CD4-positive, alpha-beta T cell (primary cell): ENCODE data around the gene UBAC2. TPM values are rescaled to one million over a fixed set of nuclear protein-coding genes. Genes with fewer than 3 reads are reported as not detected.

ENCODE experiments used
- ATAC-seq: fragments of 200-7000 bp; cut with Tn5 transposase; one replicate; pipeline ENCODE4 v1.10.0; 2022; ENCODE audit warnings: mild to moderate bottlenecking; ENCODE audit not compliant: poor library complexity
- CTCF ChIA-PET: fragments of 350-600 bp; sonication (Branson Sonifier 250); formaldehyde crosslinking; loops from one replicate; lab custom pipeline; 2021; ENCODE audit warnings: antibody characterized with exemption, inconsistent platforms; lab: Charles Lee
- POLR2A ChIA-PET: fragments of 350-600 bp; sonication (Branson Sonifier 250); formaldehyde crosslinking; loops from one replicate; lab custom pipeline; 2021; ENCODE audit warnings: antibody characterized with exemption, inconsistent platforms; lab: Charles Lee
- DNase-seq, 14 experiments: peaks; one replicate each; pipeline ENCODE4 v3.0.0-alpha.2; 2013 to 2020; ENCODE audit warnings: mixed read lengths in 2 of 14
- H3K27ac ChIP-seq, 2 donors: one replicate each; pipeline versions ENCODE4 v1.5.1 to v1.7.0; 2013; ENCODE audit warnings: low read length in 2 of 2, low read depth in 1 of 2, mild to moderate bottlenecking in 1 of 2
- H3K27me3 ChIP-seq, 2 experiments: 1 replicate in 1 of 2; 2 replicates in 1 of 2; pipeline versions ENCODE4 v1.6.1 to v1.7.0; 2013; ENCODE audit warnings: low read length in 2 of 2, control low read depth in 1 of 2, mild to moderate bottlenecking in 1 of 2, moderate library complexity in 1 of 2; ENCODE audit not compliant: insufficient read depth in 2 of 2, control insufficient read depth in 1 of 2
- H3K36me3 ChIP-seq: one replicate; pipeline ENCODE4 v1.6.1; 2013; ENCODE audit warnings: low read length, control low read depth; ENCODE audit not compliant: insufficient read depth
- H3K4me1 ChIP-seq: one replicate; pipeline ENCODE4 v1.6.1; 2013; ENCODE audit warnings: low read length, control low read depth; ENCODE audit not compliant: insufficient read depth
- H3K4me3 ChIP-seq: one replicate; pipeline ENCODE4 v1.5.1; 2013; ENCODE audit warnings: mild to moderate bottlenecking, low read length, moderate library complexity
- H3K9me3 ChIP-seq, 2 experiments: 1 replicate in 1 of 2; 2 replicates in 1 of 2; pipeline versions ENCODE4 v1.6.1 to v1.7.0; 2013; ENCODE audit warnings: low read length in 2 of 2, mild to moderate bottlenecking in 2 of 2, control low read depth in 1 of 2, moderate library complexity in 1 of 2; ENCODE audit not compliant: control insufficient read depth in 1 of 2, insufficient read depth in 1 of 2
- H3K27ac Mint-ChIP-seq: one replicate; pipeline ENCODE4 v1.8.0; 2020; ENCODE audit warnings: mixed read lengths
- H3K27me3 Mint-ChIP-seq: one replicate; pipeline ENCODE4 v1.8.0; 2021; ENCODE audit warnings: mixed read lengths
- H3K36me3 Mint-ChIP-seq: one replicate; pipeline ENCODE4 v1.8.0; 2021; ENCODE audit warnings: low read depth, mixed read lengths
- H3K4me1 Mint-ChIP-seq: one replicate; pipeline ENCODE4 v1.8.0; 2021; ENCODE audit warnings: low read depth, mixed read lengths
- H3K4me3 Mint-ChIP-seq: one replicate; pipeline ENCODE4 v1.8.0; 2020; ENCODE audit warnings: mild to moderate bottlenecking, mixed read lengths
- H3K9me3 Mint-ChIP-seq: one replicate; pipeline ENCODE4 v1.8.0; 2020; ENCODE audit warnings: mixed read lengths
- CTCF ChIP-seq: fragments of 200-600 bp; IDR thresholded peaks from one replicate; pipeline ENCODE4 v1.8.0; 2022; ENCODE audit warnings: antibody characterized with exemption, mild to moderate bottlenecking
- intact Hi-C, 2 experiments: fragments of 100-400 bp; cut with DNase I in 1 of 2; cut with micrococcal nuclease in 1 of 2; formaldehyde crosslinking; loops; one replicate each; pipeline versions ENCODE4 v1.15.1 to v1.9.0; 2023 to 2025; cut with DNase I, micrococcal nuclease
- total RNA-seq, 174 experiments: library from RNA in 2 of 174; stranded (reverse) in 2 of 174; gene quantifications; one replicate each; pipeline ENCODE4 v1.2.3 and lab custom pipeline; 2021 to 2026

UBAC2 gene
- total RNA-seq, 2 experiments from 2014 or later = 59.8 to 67.4 TPM

DNA sequence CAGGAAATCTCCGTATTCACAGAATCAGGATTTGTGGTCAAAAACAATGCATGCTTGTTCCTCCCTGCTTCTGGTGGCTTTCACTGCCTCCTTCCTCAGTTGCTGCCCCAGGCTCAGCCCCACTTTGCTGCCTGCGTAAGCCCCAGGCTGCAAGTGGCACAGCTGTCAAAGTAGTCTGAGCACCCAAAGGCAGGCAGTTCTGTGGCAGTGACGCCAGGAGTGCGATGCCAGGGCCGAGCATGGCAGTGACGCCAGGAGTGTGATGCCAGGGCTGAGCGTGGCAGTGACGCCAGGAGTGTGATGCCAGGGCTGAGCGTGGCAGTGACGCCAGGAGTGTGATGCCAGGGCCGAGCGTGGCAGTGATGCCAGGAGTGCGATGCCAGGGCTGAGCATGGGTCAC, 183.8 kb downstream of the UBAC2 start:
- Mint-ChIP-seq H3K27ac (peak overlapping the region; percentile 88), H3K27me3 (no peaks in the 10 kb centered on the region), H3K4me3 (peak overlapping the region; percentile 76), H3K4me1 (peaks cover 88% of the 10 kb centered on the region), H3K9me3 (no peaks in the 10 kb centered on the region), H3K36me3 (peaks cover 25% of the 10 kb centered on the region)
- POLR2A ChIA-PET = interaction anchor here (0.7 to 6.7 kb wide), 14 partner anchors 12 to 114 kb away, joined by 3 to 76 read pairs (median 5); partner anchors contain the start of gene GPR183
- H3K9me3 ChIP-seq = no peaks in the 10 kb centered on the region
- H3K27me3 ChIP-seq = no peaks in the 10 kb centered on the region
- ATAC-seq (peak; percentile 75), DNase-seq (peak; percentile 39 to 86 (median 55))
- TF ChIP-seq CTCF = no peak
- H3K4me1 ChIP-seq = peaks cover 92% of the 10 kb centered on the region
- peaks cover 18% of the 10 kb centered on the region for H3K36me3 ChIP-seq
- intact Hi-C loops = loop anchor here (1.0 to 10.0 kb wide), 6 partner anchors 28 to 167 kb away; partner anchors contain the start of genes GPR183 (in 1 of the 2) and TM9SF2 (in 1 of the 2)
- H3K4me3 ChIP-seq = no peak overlapping the region
- CTCF ChIA-PET = interaction anchor here (0.8 to 1.7 kb wide), 4 partner anchors 9 to 115 kb away, joined by 3 to 12 read pairs (median 6); no protein-coding TSS in a partner anchor
- H3K27ac ChIP-seq = peak overlapping the region; percentile 74 to 87

DNA sequence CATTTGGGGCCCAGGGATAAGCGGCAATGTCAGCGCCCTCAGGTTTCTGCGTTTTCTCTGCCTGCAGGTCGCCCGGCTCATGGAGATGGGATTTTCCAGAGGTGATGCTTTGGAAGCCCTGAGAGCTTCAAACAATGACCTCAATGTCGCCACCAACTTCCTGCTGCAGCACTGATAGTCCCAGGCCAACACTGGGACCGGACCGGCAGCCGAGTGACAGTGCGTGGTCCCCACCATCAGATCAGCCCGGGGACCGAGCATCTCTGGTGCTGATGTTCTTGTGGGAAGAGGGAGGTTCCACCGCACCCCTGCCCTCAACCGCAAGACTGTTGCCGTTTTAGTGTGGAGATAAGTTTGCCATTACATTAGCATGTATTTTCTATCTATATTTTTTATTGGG, 184.5 kb downstream of the UBAC2 start:
- ATAC-seq = no peak
- TF ChIP-seq CTCF = no peak
- peaks cover 87% of the 10 kb centered on the region for H3K4me1 ChIP-seq
- DNase-seq = peak in 2 of 14 experiments; percentile 11 to 35
- intact Hi-C loops = loop anchor here (2.0 to 10.0 kb wide), 5 partner anchors 37 to 208 kb away; partner anchors contain the start of genes GPR183 (in 1 of the 2) and TM9SF2 (in 1 of the 2)
- no peak overlapping the region for H3K4me3 Mint-ChIP-seq
- no peaks in the 10 kb centered on the region for H3K27me3 Mint-ChIP-seq
- H3K27ac Mint-ChIP-seq = peak overlapping the region; percentile 88
- POLR2A ChIA-PET = interaction anchor here (1.1 to 6.7 kb wide), 5 partner anchors 18 to 115 kb away, joined by 3 to 76 read pairs (median 35); partner anchors contain the start of gene GPR183
- peaks cover 20% of the 10 kb centered on the region for H3K36me3 ChIP-seq
- no peak overlapping the region for H3K4me3 ChIP-seq
- no peaks in the 10 kb centered on the region for H3K27me3 ChIP-seq
- H3K9me3 ChIP-seq = no peaks in the 10 kb centered on the region
- CTCF ChIA-PET = interaction anchor here (0.9 to 5.9 kb wide), 2 partner anchors 51 to 115 kb away, joined by 3 to 77 read pairs; no protein-coding TSS in a partner anchor
- peak overlapping the region; percentile 46 to 57 for H3K27ac ChIP-seq
- H3K4me1 Mint-ChIP-seq = peaks cover 81% of the 10 kb centered on the region
- H3K9me3 Mint-ChIP-seq = no peaks in the 10 kb centered on the region
- peaks cover 19% of the 10 kb centered on the region for H3K36me3 Mint-ChIP-seq

GRCh38 chr13:99385940-99386339, 185.3 kb downstream of the UBAC2 start:
- H3K9me3 Mint-ChIP-seq = no peaks in the 10 kb centered on the region
- no peaks in the 10 kb centered on the region for H3K27me3 ChIP-seq
- H3K9me3 ChIP-seq = no peaks in the 10 kb centered on the region
- TF ChIP-seq CTCF = no peak
- H3K4me3 ChIP-seq = no peak overlapping the region
- POLR2A ChIA-PET = interaction anchor here (1.9 to 6.7 kb wide), 3 partner anchors 10 to 117 kb away, joined by 10 to 63 read pairs (median 14); partner anchors contain the start of gene GPR183
- no peaks in the 10 kb centered on the region for H3K27me3 Mint-ChIP-seq
- ATAC-seq (no peak), DNase-seq (peak in 1 of 14 experiments; percentile 3)
- H3K27ac Mint-ChIP-seq = peak overlapping the region; percentile 88
- CTCF ChIA-PET = interaction anchor here (0.9 to 5.9 kb wide), 2 partner anchors 50 to 116 kb away, joined by 3 to 77 read pairs; no protein-coding TSS in a partner anchor
- peaks cover 16% of the 10 kb centered on the region for H3K36me3 Mint-ChIP-seq
- no peak overlapping the region for H3K4me3 Mint-ChIP-seq
- H3K4me1 Mint-ChIP-seq = peaks cover 73% of the 10 kb centered on the region
- H3K4me1 ChIP-seq = peaks cover 79% of the 10 kb centered on the region
- H3K36me3 ChIP-seq = peaks cover 20% of the 10 kb centered on the region
- H3K27ac ChIP-seq = peak overlapping the region; percentile 46 to 57
- intact Hi-C loops = loop anchor here (2.0 to 10.0 kb wide), 5 partner anchors 36 to 209 kb away; partner anchors contain the start of genes GPR183 (in 1 of the 2) and TM9SF2 (in 1 of the 2)
